PFSK-1 (cell line): ENCODE data around the gene GPR180.

Experiments
- FOXP2 ChIP-seq: optimal IDR thresholded peaks from 2 replicates; pipeline ENCODE3; 2011; ENCODE audit warnings: borderline replicate concordance, control low read depth, inconsistent platforms; ENCODE audit not compliant: insufficient read depth; ENCODE audit errors: extremely low read length, extremely low read depth
- POLR2AphosphoS5 ChIP-seq: IDR thresholded peaks from 2 replicates; pipeline ENCODE4 v1.6.1; 2012; ENCODE audit warnings: low read depth, mild to moderate bottlenecking, control low read depth, low read length, moderate library complexity
- SIN3A ChIP-seq: IDR thresholded peaks from 2 replicates; pipeline ENCODE4 v1.6.1; 2012; ENCODE audit warnings: mild to moderate bottlenecking, low read length, moderate library complexity, borderline replicate concordance; ENCODE audit not compliant: insufficient read depth
- TAF1 ChIP-seq: IDR thresholded peaks from 2 replicates; pipeline ENCODE4 v1.6.1; 2012; ENCODE audit warnings: low read length, control low read depth, borderline replicate concordance; ENCODE audit not compliant: insufficient read depth
- TF ChIP-seq, protein P1 (sequence below), 2 experiments: IDR thresholded peaks; 2 replicates each; pipeline versions ENCODE4 v1.6.1 to v1.8.0; 2011 to 2012; ENCODE audit warnings: low read depth in 2 of 2, low read length in 2 of 2, control low read depth in 1 of 2, inconsistent platforms in 1 of 2, mild to moderate bottlenecking in 1 of 2, moderate library complexity in 1 of 2; ENCODE audit not compliant: insufficient read depth in 1 of 2

The GPR180 gene

DNA sequence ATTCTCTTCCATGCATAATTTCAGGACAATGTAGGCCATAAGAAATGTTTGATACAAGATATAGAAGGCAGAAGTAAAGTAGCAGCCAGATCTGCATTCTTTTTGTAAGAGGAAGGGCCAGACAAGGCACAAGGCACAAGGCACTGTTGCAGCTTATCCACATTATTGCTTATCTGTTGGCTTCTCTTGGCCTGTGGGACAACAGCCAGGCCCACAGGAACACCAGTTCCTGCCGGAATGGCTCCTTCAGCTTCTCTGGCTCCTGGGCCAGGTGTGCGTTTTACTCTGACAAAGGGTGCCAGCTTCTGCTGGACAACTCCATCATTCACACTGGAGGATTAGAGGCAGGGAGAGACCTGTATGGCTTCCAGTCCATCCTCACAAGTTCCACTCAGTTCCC lies 29.2 kb downstream of the GPR180 start:
- TF ChIP-seq, protein P1, sequence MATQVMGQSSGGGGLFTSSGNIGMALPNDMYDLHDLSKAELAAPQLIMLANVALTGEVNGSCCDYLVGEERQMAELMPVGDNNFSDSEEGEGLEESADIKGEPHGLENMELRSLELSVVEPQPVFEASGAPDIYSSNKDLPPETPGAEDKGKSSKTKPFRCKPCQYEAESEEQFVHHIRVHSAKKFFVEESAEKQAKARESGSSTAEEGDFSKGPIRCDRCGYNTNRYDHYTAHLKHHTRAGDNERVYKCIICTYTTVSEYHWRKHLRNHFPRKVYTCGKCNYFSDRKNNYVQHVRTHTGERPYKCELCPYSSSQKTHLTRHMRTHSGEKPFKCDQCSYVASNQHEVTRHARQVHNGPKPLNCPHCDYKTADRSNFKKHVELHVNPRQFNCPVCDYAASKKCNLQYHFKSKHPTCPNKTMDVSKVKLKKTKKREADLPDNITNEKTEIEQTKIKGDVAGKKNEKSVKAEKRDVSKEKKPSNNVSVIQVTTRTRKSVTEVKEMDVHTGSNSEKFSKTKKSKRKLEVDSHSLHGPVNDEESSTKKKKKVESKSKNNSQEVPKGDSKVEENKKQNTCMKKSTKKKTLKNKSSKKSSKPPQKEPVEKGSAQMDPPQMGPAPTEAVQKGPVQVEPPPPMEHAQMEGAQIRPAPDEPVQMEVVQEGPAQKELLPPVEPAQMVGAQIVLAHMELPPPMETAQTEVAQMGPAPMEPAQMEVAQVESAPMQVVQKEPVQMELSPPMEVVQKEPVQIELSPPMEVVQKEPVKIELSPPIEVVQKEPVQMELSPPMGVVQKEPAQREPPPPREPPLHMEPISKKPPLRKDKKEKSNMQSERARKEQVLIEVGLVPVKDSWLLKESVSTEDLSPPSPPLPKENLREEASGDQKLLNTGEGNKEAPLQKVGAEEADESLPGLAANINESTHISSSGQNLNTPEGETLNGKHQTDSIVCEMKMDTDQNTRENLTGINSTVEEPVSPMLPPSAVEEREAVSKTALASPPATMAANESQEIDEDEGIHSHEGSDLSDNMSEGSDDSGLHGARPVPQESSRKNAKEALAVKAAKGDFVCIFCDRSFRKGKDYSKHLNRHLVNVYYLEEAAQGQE (IDR thresholded peaks at IDR 0.05; ENCODE audit: insufficient read depth in 1 of 2, low read depth in 2 of 2, low read length in 2 of 2), result no peak
- no peak for TF ChIP-seq POLR2AphosphoS5
- no peak for TF ChIP-seq TAF1
- no peak for TF ChIP-seq FOXP2
- no peak for TF ChIP-seq SIN3A

DNA sequence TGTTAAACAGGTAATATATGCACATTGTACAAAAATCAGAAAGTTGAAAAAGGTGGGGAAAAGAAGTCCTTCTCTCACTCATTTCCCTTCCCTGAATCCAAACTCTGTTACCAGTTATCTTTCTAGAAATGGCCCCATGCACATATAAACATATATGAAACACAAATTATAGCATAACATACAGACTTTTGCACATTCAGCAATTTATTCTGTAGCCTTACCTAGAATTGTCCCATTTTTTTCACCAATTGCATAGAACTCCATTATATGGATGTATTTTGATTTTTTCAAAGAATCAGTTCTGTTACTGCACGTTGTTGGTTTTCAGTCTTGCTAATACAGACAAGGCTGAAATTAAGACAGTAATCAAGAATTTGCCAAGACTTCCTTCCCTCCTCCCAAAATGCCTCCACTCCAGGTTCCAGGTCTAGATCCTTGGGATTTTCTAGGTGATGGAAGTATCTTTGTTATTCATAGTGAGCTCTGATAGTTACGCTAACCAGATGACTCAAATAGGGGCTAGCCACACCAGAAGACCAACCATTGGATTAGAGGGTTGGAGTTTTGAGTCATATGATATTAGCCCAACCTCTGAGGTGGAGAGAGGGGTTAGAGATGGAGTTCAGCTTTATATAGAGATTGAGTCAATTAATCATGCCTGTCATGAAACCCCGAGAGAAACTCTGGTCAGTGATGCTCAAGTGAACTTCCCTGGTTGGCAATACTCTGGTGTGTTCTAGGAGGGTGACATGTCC lies 30.7 kb downstream of the GPR180 start:
- TF ChIP-seq FOXP2 (no peak), POLR2AphosphoS5 (no peak), TAF1 (no peak), SIN3A (no peak)
- TF ChIP-seq, protein P1 (IDR thresholded peaks at IDR 0.05; ENCODE audit: insufficient read depth in 1 of 2, low read depth in 2 of 2, low read length in 2 of 2), result no peak

- TF ChIP-seq POLR2AphosphoS5 (no peak), SIN3A (no peak), TAF1 (no peak), FOXP2 (no peak)
- TF ChIP-seq, protein P1 (IDR thresholded peaks at IDR 0.05; ENCODE audit: insufficient read depth in 1 of 2, low read depth in 2 of 2, low read length in 2 of 2), result no peak
Measured at GRCh38 chr13:94636942-94637578, 35.4 kb downstream of the GPR180 start.

GRCh38 chr13:94640721-94641120 lies 39.1 kb downstream of the GPR180 start:
- no peak for TF ChIP-seq FOXP2
- TF ChIP-seq SIN3A, result no peak
- no peak for TF ChIP-seq TAF1
- TF ChIP-seq, protein P1 (IDR thresholded peaks at IDR 0.05; ENCODE audit: insufficient read depth in 1 of 2, low read depth in 2 of 2, low read length in 2 of 2), result no peak
- no peak for TF ChIP-seq POLR2AphosphoS5
